Placental pericyte (primary cell): ENCODE measurements around the gene SLC6A12. TPM values are rescaled to one million over a fixed set of nuclear protein-coding genes. Genes with fewer than 3 reads are reported as not detected.

ENCODE experiments used
- total RNA-seq: library from RNA; depleted of rRNA; stranded (reverse); fragments of >200 nt; gene quantifications from 2 replicates; pipeline ENCODE4 v1.2.3, GENCODE V29; 2012

Gene SLC6A12
- under 0.01 TPM in 2 replicates for total RNA-seq

GRCh38 chr12:214003-214741 is at the start of gene SLC6A12:
Gene SLC6A12, minus strand, starts transcription at chr12:214157. Its CDS starts 4,171 bp downstream, at chr12:209986.

DNA sequence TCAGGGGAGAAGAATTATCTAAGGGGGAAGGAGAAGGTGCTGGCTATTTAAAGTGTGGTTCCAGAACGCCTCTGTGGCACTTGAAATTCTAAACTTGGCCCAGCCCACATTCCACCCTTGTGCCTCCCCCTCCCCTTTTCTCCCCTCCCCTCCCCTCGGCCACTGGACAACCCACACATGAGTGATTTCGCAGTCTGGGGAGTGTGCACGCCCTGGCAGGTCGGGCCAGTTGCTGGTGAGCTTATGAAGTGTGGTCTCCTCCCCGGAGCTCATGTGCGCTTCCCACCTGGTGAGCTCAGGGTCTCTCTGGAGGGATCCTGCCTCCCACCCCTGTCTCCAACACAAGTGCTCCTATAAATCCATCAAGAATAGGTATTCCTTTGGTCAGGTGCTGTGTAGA is 48.9 kb upstream of the SLC6A12 start, which contains the start of gene SLC6A13:
TSS of gene SLC6A13 (minus strand) at position 20 of the 400 bp plus-strand sequence. CDS start 2,784 bp downstream, outside the sequence.

Other genes starting within 250 kb of the SLC6A12 start
- gene IQSEC3, start 147.4 kb downstream of the SLC6A12 start, total RNA-seq: under 0.01 TPM in 1 of 2 replicates, not detected in the other
- not detected in 2 replicates for gene SLC6A13, start 48.7 kb upstream of the SLC6A12 start, total RNA-seq
- gene KDM5A, start 175.2 kb upstream of the SLC6A12 start, total RNA-seq: 54.1 and 66.3 TPM in 2 replicates
- 5.0 and 11.5 TPM in 2 replicates for gene CCDC77, start 187.5 kb upstream of the SLC6A12 start, total RNA-seq
- gene B4GALNT3, start 245.8 kb upstream of the SLC6A12 start, total RNA-seq: 0.88 TPM in 1 of 2 replicates, not detected in the other